Vagina (tissue), 2 donors: ENCODE data around the gene ACSL6. TPM values are rescaled to one million over a fixed set of nuclear protein-coding genes. Genes with fewer than 3 reads are reported as not detected.
"Not testable (repeated sequence)": the region's sequence is repeated elsewhere in the genome, so short reads cannot be mapped to it uniquely, and the experiment has no call there.

Experiments used
- DNase-seq, 2 donors: peaks; one replicate each; pipeline ENCODE4 v3.0.0-alpha.2; 2017; ENCODE audit errors: extremely low spot score in 2 of 2
- H3K27ac ChIP-seq: fragments of 200-600 bp; sonication (generic); one replicate; pipeline ENCODE4 v1.5.1; 2019
- H3K27me3 ChIP-seq: fragments of 200-600 bp; sonication (generic); one replicate; pipeline ENCODE4 v1.5.1; 2019
- H3K36me3 ChIP-seq, 2 donors: fragments of 200-600 bp; sonication (generic); one replicate each; pipeline ENCODE4 v1.5.1; 2017 to 2019
- H3K4me1 ChIP-seq: fragments of 200-600 bp; sonication (generic); one replicate; pipeline ENCODE4 v1.5.1; 2019
- H3K4me3 ChIP-seq, 2 donors: fragments of 200-600 bp; sonication (generic); 1 replicate in 1 of 2; 2 replicates in 1 of 2; pipeline ENCODE4 v1.5.1; 2016 to 2019
- H3K9me3 ChIP-seq: fragments of 200-600 bp; sonication (generic); one replicate; pipeline ENCODE4 v1.5.1; 2019
- CTCF ChIP-seq, 3 experiments: fragments of 450-650 bp in 2 of 3; fragments of 200-600 bp in 1 of 3; sonication (generic) in 1 of 3; IDR thresholded peaks; one replicate each; pipeline ENCODE4 v1.5.1; 2017 to 2019; ENCODE audit warnings: antibody characterized with exemption in 3 of 3, mild to moderate bottlenecking in 2 of 3, moderate library complexity in 2 of 3
- POLR2A ChIP-seq, 2 donors: fragments of 450-650 bp; IDR thresholded peaks; one replicate each; pipeline ENCODE4 v1.6.1; 2017; ENCODE audit warnings: antibody characterized with exemption in 2 of 2, mild to moderate bottlenecking in 2 of 2, moderate library complexity in 2 of 2
- POLR2AphosphoS5 ChIP-seq, 2 donors: sonication (generic); formaldehyde crosslinking; IDR thresholded peaks; one replicate each; pipeline ENCODE4 v1.9.0; 2017; ENCODE audit warnings: antibody characterized with exemption in 2 of 2, mild to moderate bottlenecking in 2 of 2, low read depth in 1 of 2; ENCODE audit not compliant: insufficient read depth in 1 of 2
- intact Hi-C: fragments of 100-400 bp; cut with DNase I; formaldehyde crosslinking; loops from one replicate; pipeline ENCODE4 v1.15.1; 2023
- total RNA-seq: library from RNA; depleted of rRNA; stranded (reverse); fragments of >200 nt; gene quantifications from one replicate; pipeline ENCODE4 v1.2.3, GENCODE V29; 2016

Gene ACSL6
- total RNA-seq, 1 donor from 2014 or later, result 0.49 TPM

GRCh38 chr5:131913603-131914002, 97.9 kb downstream of the ACSL6 start:
- H3K4me3 ChIP-seq, result no peak overlapping the region
- H3K9me3 ChIP-seq, result no peaks in the 10 kb centered on the region
- H3K27me3 ChIP-seq, result no peaks in the 10 kb centered on the region
- intact Hi-C loops, result no loop called here
- TF ChIP-seq CTCF (IDR thresholded peaks at IDR 0.05) (no peak), POLR2A (IDR thresholded peaks at IDR 0.05) (no peak), POLR2AphosphoS5 (IDR thresholded peaks at IDR 0.05; ENCODE audit: insufficient read depth in 1 of 2, low read depth in 1 of 2) (no peak)
- DNase-seq, result no peak
- H3K27ac ChIP-seq, result no peak overlapping the region
- no peaks in the 10 kb centered on the region for H3K4me1 ChIP-seq
- H3K36me3 ChIP-seq, result no peaks in the 10 kb centered on the region

- no peaks in the 10 kb centered on the region for H3K27me3 ChIP-seq
- TF ChIP-seq POLR2A (IDR thresholded peaks at IDR 0.05), result no peak
- TF ChIP-seq CTCF (IDR thresholded peaks at IDR 0.05), result no peak
- no peak for TF ChIP-seq POLR2AphosphoS5 (IDR thresholded peaks at IDR 0.05; ENCODE audit: insufficient read depth in 1 of 2, low read depth in 1 of 2)
- DNase-seq, result no peak
Observed at GRCh38 chr5:131906668-131907067, 104.8 kb downstream of the ACSL6 start.

GRCh38 chr5:131902266-131902665, 109.2 kb downstream of the ACSL6 start:
- H3K4me3 ChIP-seq, H3K36me3 ChIP-seq, DNase-seq, H3K4me1 ChIP-seq, intact Hi-C loops, H3K27ac ChIP-seq, H3K9me3 ChIP-seq, H3K27me3 ChIP-seq: not testable (repeated sequence)

More at GRCh38 chr5:131906668-131907067, 104.8 kb downstream of the ACSL6 start:
- Histone ChIP-seq H3K9me3 (no peaks in the 10 kb centered on the region), H3K36me3 (no peaks in the 10 kb centered on the region), H3K4me3 (no peak overlapping the region), H3K27ac (no peak overlapping the region), H3K4me1 (no peaks in the 10 kb centered on the region)
- intact Hi-C loops, result no loop called here

Other genes with a start within 250 kb of the ACSL6 start
- gene FNIP1, start 214.6 kb downstream of the ACSL6 start, total RNA-seq, result 29.5 TPM
- not detected for gene MEIKIN, start 66.0 kb downstream of the ACSL6 start, total RNA-seq
- not detected for gene IL3, start 49.0 kb upstream of the ACSL6 start, total RNA-seq
- not detected for gene CSF2, start 62.1 kb upstream of the ACSL6 start, total RNA-seq
- 42.0 TPM for gene P4HA2, start 216.2 kb upstream of the ACSL6 start, total RNA-seq
- 76.4 TPM for gene PDLIM4, start 246.0 kb upstream of the ACSL6 start, total RNA-seq